ENCODE measurements around the gene SLC22A13. TPM values are rescaled to one million over a fixed set of nuclear protein-coding genes. Genes with fewer than 3 reads are reported as not detected.

SLC22A13 gene
- total RNA-seq, 1 experiment from 2014 or later: 0.33 TPM

DNA sequence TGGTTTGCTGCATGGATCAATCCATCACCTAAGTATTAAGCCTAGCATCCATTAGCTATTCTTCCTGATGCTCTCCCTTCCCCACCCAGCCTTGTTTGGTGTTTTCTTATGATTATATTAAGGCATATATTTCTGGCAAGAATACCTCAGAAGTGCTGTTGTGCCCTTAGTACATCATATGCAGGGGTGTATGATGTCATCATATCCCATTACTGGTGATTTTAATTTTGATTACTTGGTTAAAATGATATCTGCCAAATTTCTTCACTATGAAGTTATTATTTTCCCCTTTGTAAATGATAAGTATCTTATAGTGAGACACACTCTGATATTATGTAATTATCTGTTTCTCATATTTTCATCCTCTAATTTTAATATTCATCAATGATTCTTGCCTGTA, 31.9 kb downstream of the SLC22A13 start:
- no peaks in the 10 kb centered on the region for H3K36me3 ChIP-seq (ENCODE audit: control insufficient read depth, insufficient read depth, low read length)
- no peaks in the 10 kb centered on the region for H3K4me1 ChIP-seq (ENCODE audit: control insufficient read depth, insufficient read depth, low read length)
- ChIA-PET POLR2A (no interaction called here), CTCF (interaction anchor here (0.6 kb wide), 1 partner anchor 379 kb away, joined by 3 read pairs; no protein-coding TSS in a partner anchor)
- intact Hi-C loops (cut with micrococcal nuclease; ENCODE audit: unreplicated experiment): no loop called here
- no peak overlapping the region for H3K4me3 ChIP-seq (ENCODE audit: low read depth in 2 of 2, low read length in 2 of 2)
- no peaks in the 10 kb centered on the region for H3K9me3 ChIP-seq (ENCODE audit: control insufficient read depth, insufficient read depth, low read depth, low read length)
- in situ Hi-C loops (cut with HindIII; ENCODE audit: low pct_unique_long_range_greater_than_20kb, low sequenced_read_pairs): no loop called here
- BruUV-seq (replicated peaks): no TSS peak
- no peak overlapping the region for H3K27ac ChIP-seq (ENCODE audit: low read length)
- H3K27me3 ChIP-seq (ENCODE audit: control insufficient read depth, insufficient read depth, low read length): no peaks in the 10 kb centered on the region
- no peak for DNase-seq (ENCODE audit: low read depth, low spot score)
- no peak for ATAC-seq
- TF ChIP-seq SIN3A (IDR thresholded peaks at IDR 0.05; ENCODE audit: borderline replicate concordance, insufficient read depth, low read depth, low read length) (no peak), TCF7L2 (IDR thresholded peaks at IDR 0.05; ENCODE audit: low read depth, low read length) (no peak), POLR2AphosphoS5 (IDR thresholded peaks at IDR 0.05; ENCODE audit: low read depth, low read length) (no peak)
- TF ChIP-seq, protein P1, sequence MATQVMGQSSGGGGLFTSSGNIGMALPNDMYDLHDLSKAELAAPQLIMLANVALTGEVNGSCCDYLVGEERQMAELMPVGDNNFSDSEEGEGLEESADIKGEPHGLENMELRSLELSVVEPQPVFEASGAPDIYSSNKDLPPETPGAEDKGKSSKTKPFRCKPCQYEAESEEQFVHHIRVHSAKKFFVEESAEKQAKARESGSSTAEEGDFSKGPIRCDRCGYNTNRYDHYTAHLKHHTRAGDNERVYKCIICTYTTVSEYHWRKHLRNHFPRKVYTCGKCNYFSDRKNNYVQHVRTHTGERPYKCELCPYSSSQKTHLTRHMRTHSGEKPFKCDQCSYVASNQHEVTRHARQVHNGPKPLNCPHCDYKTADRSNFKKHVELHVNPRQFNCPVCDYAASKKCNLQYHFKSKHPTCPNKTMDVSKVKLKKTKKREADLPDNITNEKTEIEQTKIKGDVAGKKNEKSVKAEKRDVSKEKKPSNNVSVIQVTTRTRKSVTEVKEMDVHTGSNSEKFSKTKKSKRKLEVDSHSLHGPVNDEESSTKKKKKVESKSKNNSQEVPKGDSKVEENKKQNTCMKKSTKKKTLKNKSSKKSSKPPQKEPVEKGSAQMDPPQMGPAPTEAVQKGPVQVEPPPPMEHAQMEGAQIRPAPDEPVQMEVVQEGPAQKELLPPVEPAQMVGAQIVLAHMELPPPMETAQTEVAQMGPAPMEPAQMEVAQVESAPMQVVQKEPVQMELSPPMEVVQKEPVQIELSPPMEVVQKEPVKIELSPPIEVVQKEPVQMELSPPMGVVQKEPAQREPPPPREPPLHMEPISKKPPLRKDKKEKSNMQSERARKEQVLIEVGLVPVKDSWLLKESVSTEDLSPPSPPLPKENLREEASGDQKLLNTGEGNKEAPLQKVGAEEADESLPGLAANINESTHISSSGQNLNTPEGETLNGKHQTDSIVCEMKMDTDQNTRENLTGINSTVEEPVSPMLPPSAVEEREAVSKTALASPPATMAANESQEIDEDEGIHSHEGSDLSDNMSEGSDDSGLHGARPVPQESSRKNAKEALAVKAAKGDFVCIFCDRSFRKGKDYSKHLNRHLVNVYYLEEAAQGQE (IDR thresholded peaks at IDR 0.05; ENCODE audit: insufficient read depth in 1 of 2, low read depth in 2 of 2, low read length in 1 of 2): no peak
- TF ChIP-seq, protein P2, sequence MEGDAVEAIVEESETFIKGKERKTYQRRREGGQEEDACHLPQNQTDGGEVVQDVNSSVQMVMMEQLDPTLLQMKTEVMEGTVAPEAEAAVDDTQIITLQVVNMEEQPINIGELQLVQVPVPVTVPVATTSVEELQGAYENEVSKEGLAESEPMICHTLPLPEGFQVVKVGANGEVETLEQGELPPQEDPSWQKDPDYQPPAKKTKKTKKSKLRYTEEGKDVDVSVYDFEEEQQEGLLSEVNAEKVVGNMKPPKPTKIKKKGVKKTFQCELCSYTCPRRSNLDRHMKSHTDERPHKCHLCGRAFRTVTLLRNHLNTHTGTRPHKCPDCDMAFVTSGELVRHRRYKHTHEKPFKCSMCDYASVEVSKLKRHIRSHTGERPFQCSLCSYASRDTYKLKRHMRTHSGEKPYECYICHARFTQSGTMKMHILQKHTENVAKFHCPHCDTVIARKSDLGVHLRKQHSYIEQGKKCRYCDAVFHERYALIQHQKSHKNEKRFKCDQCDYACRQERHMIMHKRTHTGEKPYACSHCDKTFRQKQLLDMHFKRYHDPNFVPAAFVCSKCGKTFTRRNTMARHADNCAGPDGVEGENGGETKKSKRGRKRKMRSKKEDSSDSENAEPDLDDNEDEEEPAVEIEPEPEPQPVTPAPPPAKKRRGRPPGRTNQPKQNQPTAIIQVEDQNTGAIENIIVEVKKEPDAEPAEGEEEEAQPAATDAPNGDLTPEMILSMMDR (IDR thresholded peaks at IDR 0.05): no peak

DNA sequence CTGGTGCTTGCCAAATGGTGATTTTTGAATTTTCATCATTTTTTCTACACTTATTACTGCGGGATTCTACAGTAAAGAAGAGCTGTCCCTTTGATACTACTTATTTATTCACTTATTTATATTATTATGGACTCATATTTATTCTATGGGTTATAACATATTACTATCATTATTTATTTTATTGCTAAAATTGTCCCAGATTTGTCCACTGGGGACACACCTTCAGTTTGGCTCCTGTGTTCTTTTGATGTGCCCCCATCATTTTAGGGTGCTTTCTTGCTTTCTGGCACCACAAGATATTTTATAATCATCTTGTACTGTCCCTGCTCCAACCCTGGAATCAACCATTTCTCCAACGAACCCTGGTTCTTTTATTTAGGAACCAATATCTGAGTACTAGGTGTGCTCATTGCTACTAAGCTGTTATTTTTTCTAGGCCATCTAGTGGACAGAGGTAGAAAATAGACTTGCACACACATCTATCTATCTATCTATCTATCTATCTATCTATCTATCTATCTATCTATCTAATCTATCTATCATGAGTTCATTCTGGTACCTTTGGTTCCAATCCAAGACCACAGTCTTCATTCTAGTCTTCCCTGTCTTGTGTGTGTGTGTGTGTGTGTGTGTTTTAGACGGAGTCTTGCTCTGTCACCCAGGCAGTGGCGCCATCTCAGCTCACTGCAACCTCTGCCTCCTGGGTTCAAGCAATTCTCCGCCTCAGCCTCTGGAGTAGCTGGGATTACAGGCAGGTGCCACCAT, 32.5 kb downstream of the SLC22A13 start:
- H3K27ac ChIP-seq (ENCODE audit: low read length): no peak overlapping the region
- in situ Hi-C loops (cut with HindIII; ENCODE audit: low pct_unique_long_range_greater_than_20kb, low sequenced_read_pairs) (no loop called here), intact Hi-C loops (cut with micrococcal nuclease; ENCODE audit: unreplicated experiment) (no loop called here)
- ChIA-PET POLR2A (interaction anchor here (0.7 kb wide), 1 partner anchor 254 kb away, joined by 4 read pairs; no protein-coding TSS in a partner anchor), CTCF (interaction anchor here (0.6 to 0.9 kb wide), 5 partner anchors 15 to 380 kb away, joined by 3 to 4 read pairs (median 3); no protein-coding TSS in a partner anchor)
- no peaks in the 10 kb centered on the region for H3K27me3 ChIP-seq (ENCODE audit: control insufficient read depth, insufficient read depth, low read length)
- H3K4me1 ChIP-seq (ENCODE audit: control insufficient read depth, insufficient read depth, low read length): no peaks in the 10 kb centered on the region
- H3K4me3 ChIP-seq (ENCODE audit: low read depth in 2 of 2, low read length in 2 of 2): no peak overlapping the region
- TF ChIP-seq, protein P2 (IDR thresholded peaks at IDR 0.05): peak; percentile 65
- no peak for TF ChIP-seq SIN3A (IDR thresholded peaks at IDR 0.05; ENCODE audit: borderline replicate concordance, insufficient read depth, low read depth, low read length)
- TF ChIP-seq, protein P1 (IDR thresholded peaks at IDR 0.05; ENCODE audit: insufficient read depth in 1 of 2, low read depth in 2 of 2, low read length in 1 of 2): no peak
- BruUV-seq (replicated peaks): no TSS peak
- no peaks in the 10 kb centered on the region for H3K36me3 ChIP-seq (ENCODE audit: control insufficient read depth, insufficient read depth, low read length)
- H3K9me3 ChIP-seq (ENCODE audit: control insufficient read depth, insufficient read depth, low read depth, low read length): no peaks in the 10 kb centered on the region
- DNase-seq (ENCODE audit: low read depth, low spot score) (no peak), ATAC-seq (peak; percentile 81; the same call in 1 of the 2 replicates)
